GM18951 (cell line): ENCODE data around the gene ARHGAP42.

ENCODE experiments used
- POLR2A ChIP-seq: IDR thresholded peaks from 4 replicates; pipeline ENCODE4 v1.6.1; 2011; ENCODE audit warnings: mild to moderate bottlenecking; ENCODE audit not compliant: insufficient read length, insufficient read depth; ENCODE audit errors: extremely low read depth
- in situ Hi-C: fragments of 300-500 bp; cut with MboI; formaldehyde crosslinking; loops from one replicate; pipeline ENCODE4 v1.12.0; 2022; ENCODE audit warnings: low sequenced_read_pairs, mixed read lengths, inconsistent platforms; ENCODE audit not compliant: unreplicated experiment

Gene ARHGAP42

GRCh38 chr11:100849009-100849900 is 162.2 kb downstream of the ARHGAP42 start:
- in situ Hi-C loops = no loop called here
- no peak for TF ChIP-seq POLR2A

GRCh38 chr11:100849901-100850235 is 162.8 kb downstream of the ARHGAP42 start:
- in situ Hi-C loops = loop anchor here (5.0 kb wide), 1 partner anchor 273 kb away; no protein-coding TSS in a partner anchor

GRCh38 chr11:100851147-100851546 is 164.1 kb downstream of the ARHGAP42 start:
- no peak for TF ChIP-seq POLR2A
- in situ Hi-C loops = loop anchor here (5.0 kb wide), 1 partner anchor 274 kb away; no protein-coding TSS in a partner anchor

More at GRCh38 chr11:100849901-100850235, 162.8 kb downstream of the ARHGAP42 start:
- no peak for TF ChIP-seq POLR2A

GRCh38 chr11:100851584-100852152 is 164.6 kb downstream of the ARHGAP42 start:
- in situ Hi-C loops = loop anchor here (5.0 kb wide), 1 partner anchor 274 kb away; no protein-coding TSS in a partner anchor
- no peak for TF ChIP-seq POLR2A

GRCh38 chr11:100855466-100856067 is 168.5 kb downstream of the ARHGAP42 start:
- TF ChIP-seq POLR2A = no peak
- in situ Hi-C loops = no loop called here

- in situ Hi-C loops = no loop called here
- no peak for TF ChIP-seq POLR2A
These were observed 170.3 kb downstream of the ARHGAP42 start for GRCh38 chr11:100857236-100858005.

GRCh38 chr11:100860318-100861155 is 173.4 kb downstream of the ARHGAP42 start:
- in situ Hi-C loops = no loop called here
- no peak for TF ChIP-seq POLR2A

- TF ChIP-seq POLR2A = no peak
- in situ Hi-C loops = no loop called here
These were observed 174.1 kb downstream of the ARHGAP42 start for GRCh38 chr11:100861212-100861611.

- in situ Hi-C loops = no loop called here
- TF ChIP-seq POLR2A = no peak
These were observed 176.0 kb downstream of the ARHGAP42 start for GRCh38 chr11:100863080-100863581.

GRCh38 chr11:100865443-100866065 is 178.5 kb downstream of the ARHGAP42 start:
- in situ Hi-C loops = no loop called here
- TF ChIP-seq POLR2A = no peak

GRCh38 chr11:100866453-100866852 is 179.4 kb downstream of the ARHGAP42 start:
- TF ChIP-seq POLR2A = no peak
- in situ Hi-C loops = no loop called here
